Fibroblast of the conjunctiva (primary cell): ENCODE measurements around the gene LAMB4.

Experiments
- DNase-seq: peaks from one replicate; pipeline ENCODE4 v3.0.0-alpha.2; 2010; ENCODE audit warnings: low read depth

LAMB4 gene

DNA sequence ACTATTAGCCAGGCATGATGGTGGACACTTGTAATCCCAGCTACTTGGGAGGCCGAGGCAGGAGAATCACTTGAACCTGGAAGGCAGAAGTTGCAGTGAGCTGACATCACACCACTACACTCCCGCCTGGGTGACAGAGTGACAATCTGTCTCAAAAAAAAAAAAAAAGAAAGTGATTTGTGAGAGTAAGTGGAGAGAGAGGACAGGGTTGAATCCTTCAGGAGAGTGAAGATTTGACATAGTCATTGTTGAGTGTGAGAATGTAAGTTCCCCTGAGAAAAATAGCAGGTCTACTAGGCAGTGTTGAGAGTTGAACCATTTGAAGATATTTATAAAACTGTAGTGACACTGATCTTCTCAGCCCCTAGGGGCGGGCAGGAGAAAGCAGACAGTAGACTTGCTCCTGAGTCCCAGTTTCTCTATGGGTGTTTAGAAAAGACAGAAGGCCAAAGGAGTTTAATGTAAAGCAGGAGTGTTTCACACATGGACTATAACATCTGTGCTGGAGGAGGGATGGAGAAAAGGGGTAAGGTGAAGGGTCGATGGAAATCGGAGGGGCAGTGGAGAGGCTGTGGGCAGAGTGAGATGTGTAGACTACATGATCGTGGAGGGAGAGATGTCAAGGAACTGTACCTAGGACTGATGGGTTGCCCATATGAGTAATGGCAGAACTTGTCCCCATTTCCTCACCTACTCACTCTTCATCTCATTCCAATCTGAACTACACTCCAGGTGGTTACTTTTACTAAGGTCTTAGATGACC is 13.7 kb upstream of the LAMB4 start:
- DNase-seq: no peak

DNA sequence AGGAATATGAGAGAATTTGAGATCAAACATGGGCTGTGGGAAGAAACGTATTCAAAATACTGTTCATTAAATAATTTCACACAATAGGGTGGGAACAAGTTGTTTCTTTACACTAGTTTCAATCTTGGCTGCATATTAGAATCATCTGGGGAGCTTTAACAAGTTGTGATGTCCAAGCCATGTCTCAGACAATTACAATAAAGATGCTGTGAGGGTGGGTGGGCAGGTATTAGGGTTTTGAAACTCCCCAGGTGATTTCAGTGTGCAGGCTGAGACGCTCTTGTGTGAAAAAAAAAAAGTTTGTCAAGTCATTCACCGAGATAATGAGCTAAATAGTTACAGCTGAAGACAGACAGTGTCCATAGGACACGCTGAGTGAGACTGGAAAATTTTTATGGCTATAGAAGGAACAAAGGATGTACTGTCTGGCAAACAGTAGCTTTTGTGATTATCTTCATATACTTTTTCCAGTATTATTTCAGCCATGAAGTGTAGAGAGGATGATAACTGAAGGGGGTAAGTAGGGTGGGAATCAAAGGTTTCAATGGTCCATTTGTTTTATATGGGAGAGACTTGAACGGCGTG is 12.6 kb upstream of the LAMB4 start:
- DNase-seq: no peak

DNA sequence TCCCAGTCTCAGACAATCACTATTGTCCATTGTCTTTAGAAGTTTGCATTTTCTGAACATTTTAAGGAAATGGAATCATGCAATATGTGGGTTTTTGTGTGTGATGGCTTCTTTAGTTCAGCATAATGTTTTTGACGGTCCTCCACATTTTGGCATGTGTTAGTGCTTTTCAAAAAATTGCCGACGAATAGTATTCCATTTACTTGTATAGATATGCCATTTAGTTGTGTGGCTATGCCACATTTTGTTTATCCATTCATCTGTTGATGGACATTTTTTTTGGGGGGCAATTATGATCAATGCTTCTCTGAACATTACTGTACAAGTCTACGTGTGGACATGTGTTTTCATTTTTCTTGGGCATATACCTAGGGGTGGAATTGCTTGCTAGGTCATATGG is 12.0 kb upstream of the LAMB4 start:
- no peak for DNase-seq

DNA sequence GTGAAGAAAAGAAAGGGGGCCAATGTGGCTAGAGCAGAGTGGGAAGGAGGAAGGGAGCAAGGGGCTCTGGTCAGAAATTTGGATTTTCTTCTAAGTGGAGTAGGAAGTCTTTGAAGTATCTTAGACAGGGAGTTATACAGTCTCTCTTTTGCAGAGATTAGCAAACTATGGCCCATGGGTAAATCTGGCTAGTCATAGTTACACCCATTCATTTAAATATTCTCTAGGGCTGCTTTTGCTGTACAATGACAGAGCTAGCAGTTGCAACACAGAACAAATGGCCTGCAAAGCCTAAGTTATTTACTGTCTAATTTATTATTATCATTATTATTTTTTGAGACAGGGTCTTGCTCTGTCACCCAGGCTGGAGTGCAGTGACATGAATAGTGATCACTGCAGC is 10.5 kb upstream of the LAMB4 start:
- DNase-seq: no peak

DNA sequence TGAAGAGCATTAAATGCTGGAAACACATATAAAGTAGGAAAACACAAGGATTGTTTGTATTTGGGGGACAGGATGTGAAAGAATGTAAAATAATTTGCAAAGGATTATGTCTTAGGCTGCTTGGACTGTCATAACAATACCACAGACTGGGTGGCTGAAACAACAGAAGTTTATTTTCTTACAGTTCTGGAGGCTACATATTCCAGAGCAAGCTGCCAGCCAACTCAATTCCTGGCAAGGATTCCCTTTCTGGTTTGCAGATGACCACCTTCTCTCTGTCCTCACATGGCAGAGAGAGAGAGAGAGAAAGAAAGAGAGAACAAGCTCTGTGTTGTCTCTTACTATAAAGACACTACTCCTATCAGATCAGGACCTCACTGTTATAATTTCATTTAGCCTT is 8.8 kb upstream of the LAMB4 start:
- DNase-seq: no peak

DNA sequence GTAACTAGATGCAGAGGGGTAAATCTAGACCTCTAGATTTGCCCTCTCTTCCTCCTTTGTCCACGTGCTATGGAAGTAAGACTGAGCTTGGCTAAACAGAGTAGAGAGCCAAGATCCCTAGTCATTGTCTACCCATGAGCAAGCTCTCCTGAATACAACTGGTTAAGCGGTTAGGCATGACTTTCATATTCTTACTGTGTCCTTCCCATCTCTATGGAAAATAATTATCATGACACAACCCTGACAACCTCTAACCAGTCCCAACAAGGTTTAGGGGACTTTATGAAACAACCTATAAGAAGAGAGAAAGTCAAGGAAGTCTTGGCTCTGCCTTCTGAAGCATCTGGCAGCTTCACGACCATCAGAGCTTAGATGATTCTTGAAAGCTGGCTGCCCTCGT is 7.8 kb upstream of the LAMB4 start:
- no peak for DNase-seq

DNA sequence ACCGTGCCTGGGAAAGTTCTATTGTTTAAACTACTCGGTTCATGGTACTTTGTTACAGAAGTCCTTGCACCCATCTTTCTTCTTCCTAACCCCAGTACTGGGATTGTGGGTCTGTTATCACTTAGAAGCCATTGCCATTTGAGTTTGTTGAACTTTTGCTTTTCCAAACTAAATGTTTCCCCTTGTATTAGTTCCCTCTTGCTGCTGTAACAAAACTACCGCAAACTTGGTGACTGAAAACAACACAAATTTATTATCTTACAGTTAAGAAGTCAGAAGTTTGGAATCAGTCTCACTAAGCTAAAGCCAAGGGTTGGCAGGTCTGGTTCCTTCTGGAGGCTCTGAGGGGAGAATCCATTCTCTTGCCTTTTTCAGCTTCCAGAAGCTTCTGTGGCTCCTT is 6.9 kb upstream of the LAMB4 start:
- DNase-seq: no peak

DNA sequence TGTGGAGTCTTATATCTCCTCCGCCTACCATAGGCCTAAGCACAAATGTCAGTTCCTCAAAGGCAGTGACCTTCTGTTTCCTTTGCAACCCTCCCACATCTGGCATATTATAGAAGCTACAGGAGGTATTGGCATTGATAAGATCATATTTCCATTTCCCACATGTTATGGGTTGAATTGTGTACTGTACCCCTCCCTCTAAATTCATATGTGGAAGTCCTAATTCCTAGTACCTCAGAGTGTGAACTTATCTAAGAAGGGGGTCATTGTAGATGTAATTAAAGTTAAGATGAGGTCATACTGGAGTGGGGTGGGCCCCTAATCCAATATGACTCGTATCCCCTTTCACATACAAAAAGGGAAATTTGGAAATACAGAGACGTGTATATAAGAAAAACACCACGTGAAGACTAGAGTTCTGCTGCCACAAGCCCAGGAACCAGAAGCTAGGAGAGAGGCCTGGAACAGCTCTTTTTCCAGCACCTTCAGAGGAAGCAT is 6.1 kb upstream of the LAMB4 start:
- no peak for DNase-seq

DNA sequence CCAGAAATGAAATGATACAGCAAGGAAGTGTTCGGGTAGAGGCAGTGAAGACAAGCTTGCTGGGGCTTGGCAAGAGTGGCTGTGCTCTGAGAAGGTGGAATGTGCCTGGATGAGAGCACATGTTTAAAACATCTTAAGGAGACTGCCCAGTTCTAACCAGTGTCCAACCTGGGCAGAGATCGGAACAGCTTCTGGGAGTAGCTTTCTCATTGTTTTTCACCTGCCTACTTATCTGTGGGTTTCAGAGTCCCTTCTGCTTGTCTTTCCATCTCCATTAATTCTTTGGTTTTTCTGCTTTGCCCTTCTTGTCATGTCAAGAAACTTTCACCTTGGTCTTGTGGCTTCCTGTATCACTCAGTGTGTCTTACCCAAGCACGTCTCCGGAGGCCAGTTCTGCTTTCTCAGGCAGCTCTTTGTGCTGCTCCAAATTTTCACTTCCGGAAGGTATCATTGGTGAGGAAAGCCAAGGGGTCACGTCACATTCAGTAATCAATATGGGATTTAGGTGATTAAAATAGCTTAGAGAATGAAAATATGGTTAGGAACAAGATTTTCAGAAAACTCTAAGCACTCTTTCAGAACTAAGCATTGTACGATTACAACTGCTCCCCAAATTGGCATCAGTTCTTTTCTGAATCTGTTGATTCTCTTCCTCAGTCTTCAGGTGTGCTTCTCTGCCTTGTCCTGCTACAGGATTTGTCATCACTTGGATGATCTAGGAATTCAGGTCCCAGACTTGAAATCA is 5.5 kb upstream of the LAMB4 start:
- no peak for DNase-seq

DNA sequence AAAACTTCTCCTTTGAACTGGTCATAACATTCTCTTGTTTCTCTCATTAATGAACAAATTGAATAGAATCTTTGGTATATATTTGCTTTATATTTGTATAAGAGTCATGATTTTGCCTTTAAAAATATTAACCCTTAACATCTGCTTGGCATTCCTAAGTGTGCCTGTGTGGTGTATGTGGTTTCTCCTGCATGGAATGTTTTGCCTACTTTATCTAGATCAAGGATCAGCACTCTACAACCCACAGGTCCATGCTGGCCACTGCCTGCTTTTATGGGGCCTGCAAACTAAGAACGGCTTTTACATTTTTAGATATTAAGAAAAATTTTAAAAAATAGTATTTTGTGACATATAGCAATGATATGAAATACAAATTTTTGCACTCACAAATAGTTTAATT is 4.3 kb upstream of the LAMB4 start:
- DNase-seq: no peak

DNA sequence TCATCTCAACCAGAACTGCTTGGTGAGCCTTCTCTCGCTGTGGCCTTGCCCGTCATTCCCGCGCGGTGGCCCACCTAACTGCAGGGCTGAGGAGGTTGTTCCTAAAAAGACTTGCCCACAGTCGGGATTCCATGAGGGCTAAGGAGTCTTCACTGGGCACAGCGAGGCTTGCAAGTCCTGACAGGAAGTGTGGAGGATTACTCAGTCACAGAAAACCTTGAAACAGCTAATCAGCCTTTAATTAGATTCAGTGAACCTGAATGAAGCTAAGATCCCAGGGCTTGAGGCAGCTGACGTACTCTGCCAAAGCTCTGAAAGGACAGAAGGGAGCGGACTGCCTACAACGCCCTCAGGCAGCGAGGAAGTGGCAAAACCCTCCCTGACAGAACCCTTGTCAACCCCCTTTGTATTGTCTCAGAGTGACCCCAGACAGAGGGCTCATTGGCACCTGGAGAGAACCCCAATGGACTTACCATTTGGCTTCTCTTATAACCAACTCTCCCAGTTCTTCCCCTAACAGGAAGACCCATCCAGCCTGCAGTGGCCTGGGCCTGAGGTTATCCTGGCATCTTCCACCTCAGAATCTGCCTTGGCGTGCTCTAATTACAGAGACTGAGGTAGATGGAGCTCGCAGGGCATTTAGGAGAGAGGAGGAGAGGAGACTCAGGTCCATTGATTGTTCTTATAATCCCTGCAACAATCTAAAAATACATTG is 2.5 kb upstream of the LAMB4 start:
- no peak for DNase-seq

DNA sequence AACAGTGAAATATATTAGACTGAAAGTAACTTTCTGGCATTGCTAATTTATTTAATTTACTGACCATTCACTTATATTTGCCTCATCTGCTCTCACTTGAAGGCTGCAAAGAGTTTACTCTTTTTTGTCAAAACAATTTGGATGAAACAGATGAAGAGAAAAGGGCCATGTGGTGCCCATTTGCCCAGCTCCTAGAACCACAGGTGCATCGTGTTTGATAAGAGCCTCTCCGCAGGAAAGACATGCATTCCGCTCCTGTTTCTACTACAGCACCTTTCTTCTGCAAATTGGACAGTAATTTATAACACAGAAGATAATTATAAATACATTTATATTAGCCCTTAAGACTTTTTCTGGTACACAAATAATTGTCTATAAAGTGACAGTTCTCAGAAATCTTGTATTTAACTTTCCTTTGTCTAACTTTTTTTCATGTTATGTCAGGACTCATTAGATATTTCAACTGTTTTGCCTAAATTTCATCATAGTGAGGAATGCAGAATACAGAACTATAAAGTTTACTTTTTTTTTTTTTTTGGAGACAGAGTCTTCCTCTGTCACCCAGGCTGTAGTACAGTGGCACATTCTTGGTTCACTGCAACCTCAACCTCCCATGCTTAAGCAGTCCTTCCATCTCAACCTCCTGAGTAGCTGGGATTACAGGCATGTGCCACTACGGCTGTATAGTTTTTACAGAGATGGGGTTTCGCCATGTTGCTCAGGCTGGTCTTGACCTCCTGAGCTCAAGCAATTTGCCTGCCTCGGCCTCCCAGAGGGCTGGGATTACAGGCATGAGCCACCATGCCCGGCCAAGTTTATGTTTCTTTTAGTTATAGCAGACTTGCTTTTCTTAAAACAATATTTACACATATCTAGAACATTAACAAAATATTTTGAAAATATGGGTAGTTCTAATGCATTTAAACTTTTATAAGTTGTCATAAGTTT is 869 bp downstream of the LAMB4 start:
- no peak for DNase-seq

DNA sequence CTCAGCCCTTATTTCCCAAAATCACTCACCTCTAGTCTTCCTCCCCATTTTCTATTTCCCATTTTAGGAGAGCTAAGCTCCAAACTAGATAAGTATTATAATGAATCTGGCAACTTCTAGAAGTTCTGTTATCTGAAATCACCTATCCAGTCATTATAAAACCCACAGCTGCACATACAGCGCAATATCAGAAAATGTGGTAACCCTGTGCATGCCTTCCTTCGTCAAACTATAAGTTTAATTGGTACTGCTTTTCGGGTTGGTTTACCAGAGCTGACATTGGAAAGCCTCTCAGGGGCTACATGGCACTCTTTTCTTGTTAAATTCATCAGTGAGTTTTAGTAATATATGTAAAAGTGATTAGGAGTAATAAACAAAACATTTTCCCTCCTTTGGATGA is 1.6 kb downstream of the LAMB4 start:
- DNase-seq: no peak

DNA sequence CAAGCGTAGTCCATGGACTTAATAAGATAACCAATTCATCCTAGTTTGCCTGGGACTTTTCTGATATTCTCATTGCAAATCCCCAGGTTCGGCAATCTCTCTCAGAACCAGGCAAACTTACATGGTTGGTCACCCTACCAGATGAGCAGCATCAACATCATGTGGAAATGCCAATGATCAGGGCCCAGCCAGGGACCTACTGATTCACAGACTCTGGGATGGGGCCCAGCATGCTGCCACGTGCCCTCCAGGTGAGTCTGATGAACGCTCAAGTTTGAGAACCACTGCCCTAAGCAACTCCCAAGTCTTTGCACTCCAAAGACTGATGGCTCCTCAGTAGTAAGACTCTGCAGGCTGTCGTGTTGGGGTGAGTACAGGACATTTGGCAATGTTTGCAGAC is 2.7 kb downstream of the LAMB4 start:
- DNase-seq: no peak

DNA sequence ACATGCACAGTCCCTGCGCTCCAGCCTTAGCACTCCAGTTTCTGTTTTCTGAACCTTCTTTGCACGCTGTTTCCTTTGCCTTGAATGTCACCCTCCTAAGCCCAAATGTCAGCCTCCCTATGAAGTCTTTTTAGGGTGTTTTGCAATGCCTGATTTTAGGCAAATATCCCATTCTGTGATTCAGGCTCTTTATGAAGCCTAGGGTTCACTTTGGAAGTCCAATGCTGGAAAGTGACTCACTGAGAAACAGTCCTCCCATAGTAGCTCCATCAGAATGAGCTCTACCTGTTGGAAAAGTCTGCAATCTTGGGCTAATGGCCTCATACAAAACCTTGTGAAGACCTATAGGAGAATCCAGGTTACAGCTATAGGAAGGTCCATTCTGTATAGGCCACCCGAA is 5.3 kb downstream of the LAMB4 start:
- DNase-seq: no peak

DNA sequence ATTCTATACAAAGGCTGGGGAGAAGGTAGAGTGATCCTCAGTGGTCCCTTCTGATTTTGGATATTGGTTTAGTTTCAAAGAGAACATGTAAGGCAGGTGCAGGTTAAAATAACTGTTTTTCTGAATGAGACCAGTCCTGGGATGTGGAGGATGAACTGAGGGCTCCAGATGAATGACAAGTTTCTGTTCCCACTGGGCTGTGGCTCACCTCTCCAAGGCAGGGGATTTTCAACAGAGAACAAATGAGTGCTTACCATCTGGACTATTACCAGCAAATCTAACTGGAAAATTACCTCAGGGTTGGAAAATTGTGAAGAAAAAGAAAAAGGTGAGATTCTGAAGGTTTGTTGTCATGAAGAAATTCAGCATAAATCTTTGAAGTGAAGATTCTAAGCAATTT is 8.0 kb downstream of the LAMB4 start:
- no peak for DNase-seq

DNA sequence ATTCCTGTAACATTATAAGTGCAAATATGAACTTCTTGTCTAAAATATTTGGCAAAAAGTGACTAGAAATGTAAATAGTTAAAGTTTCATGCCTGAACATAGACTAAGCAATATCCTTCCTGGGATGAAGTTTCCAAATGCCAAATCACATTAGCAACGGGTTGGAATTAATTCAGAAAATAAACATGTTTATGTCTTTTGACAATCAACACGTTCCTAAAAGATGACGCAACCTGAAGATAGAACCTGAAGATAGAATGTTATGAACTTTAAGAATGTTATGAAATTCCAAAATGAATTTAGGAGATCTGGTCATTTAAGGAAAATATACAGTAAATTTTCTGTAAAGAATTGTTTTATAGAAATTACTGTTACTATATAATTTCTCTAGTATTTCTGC is 9.2 kb downstream of the LAMB4 start:
- DNase-seq: no peak

DNA sequence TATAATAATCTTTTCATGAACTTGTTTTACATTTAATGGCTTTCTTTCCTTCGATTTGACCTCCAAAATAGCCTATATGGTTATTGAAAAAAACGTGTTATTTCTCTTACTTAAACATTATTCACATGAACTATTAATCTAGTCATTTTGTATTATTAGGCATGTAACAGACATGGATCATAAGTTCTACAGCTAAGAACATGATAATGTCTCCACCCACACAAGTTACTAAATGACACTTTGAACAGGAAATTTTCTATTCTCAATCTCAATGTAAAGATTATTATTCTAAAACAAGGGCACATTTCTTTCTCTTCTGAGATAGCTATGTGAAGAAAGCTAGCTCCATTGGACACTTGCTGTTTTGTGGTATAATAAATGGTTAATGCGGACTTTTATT is 10.0 kb downstream of the LAMB4 start:
- no peak for DNase-seq

DNA sequence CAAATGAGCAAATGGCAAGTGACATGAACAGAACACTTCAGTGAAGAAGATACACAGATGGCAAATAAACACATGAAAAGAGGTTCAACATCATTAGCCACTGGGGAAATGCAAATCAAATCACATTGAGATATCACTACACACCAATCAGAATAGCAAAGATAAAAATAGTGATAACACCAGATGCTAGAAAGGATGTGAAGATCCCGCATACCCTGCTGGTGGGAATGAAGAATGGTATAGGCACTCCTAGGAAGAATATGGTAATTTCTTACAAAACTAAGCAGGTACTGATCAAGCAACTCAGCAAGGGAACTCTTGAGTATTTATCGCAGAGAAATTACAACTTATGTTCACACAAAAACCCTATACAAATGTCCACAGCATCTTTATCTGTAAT is 11.2 kb downstream of the LAMB4 start:
- DNase-seq: no peak

DNA sequence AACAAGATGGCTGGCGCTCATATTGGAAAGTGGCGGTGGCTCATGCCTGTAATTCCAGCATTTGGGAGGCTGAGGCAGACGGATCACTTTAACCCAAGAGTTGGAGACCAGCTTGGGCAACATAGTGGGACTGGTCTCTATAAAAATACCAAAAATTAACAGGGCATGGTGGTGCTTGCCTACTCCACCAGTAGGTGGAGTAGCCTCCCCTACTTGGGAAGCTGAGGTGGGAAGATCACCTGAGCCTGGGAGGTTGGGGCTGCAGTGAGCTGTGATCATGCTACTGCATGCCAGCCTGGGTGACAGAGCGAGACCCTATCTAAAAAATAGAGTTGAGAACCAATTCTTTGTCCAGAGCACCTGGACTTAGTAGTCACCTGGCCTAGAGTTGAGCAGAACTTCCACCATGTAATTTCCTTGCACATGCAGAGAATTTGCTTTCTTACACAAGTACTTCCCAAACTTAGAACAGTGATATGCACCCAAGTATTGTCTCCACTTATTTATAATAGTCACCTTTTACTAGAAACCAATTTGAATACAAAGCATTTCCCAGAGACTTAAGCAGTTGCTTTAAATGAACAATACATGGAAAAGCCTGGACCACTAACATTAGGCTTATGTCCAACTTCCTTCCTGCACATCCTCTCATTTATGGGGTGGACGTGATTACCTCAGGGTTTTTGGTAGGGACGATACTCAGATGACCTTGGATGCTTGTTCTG is 15.9 kb downstream of the LAMB4 start:
- no peak for DNase-seq

DNA sequence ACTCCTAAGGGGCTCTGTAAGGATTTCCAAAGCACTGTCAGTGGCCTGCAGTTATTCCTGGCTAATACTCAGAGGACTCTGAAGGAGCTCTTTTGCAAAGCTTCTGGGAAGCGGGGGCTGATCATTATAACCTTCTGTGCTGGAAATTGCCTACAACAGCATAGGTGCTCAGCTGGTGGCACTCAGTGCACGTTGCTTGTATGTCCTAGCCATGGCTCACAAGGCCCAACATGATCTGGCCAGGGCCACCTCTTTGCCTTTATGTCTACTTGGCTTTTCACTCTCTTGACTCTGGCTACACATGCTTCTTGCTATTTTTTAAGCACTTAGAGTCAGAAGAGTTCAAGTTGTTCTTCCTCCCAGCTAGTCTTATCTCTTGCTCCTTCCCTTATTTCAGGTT is 17.5 kb downstream of the LAMB4 start:
- no peak for DNase-seq
